Measurements from ENCODE around the gene ZNF592.

- TF ChIP-seq EZH2 (IDR thresholded peaks at IDR 0.05; ENCODE audit: borderline replicate concordance, low read length) (no peak), CTCF (IDR thresholded peaks at IDR 0.05; ENCODE audit: low read length) (no peak)
Observed at GRCh38 chr15:84749111-84749991, 959 bp downstream of the ZNF592 start.

All from OCI-LY1 (cell line).